Kidney (tissue), 14 donors: Measurements from ENCODE around the gene MYO5B. TPM values are rescaled to one million over a fixed set of nuclear protein-coding genes. Genes with fewer than 3 reads are reported as not detected.

ENCODE experiments used
- DNase-seq, 5 donors: peaks; one replicate each; pipeline ENCODE4 v3.0.0-alpha.2; 2013 to 2020
- FAIRE-seq: peaks from 2 replicates; lab custom pipeline; 2012; peaks lifted over from hg19 to GRCh38; lab: Jason Lieb, UNC
- H3K27ac ChIP-seq, 2 donors: one replicate each; pipeline ENCODE4 v1.7.0; 2013; ENCODE audit warnings: low read depth in 2 of 2, low read length in 2 of 2, inconsistent platforms in 1 of 2
- H3K27me3 ChIP-seq: one replicate; pipeline ENCODE4 v1.7.1; 2013; ENCODE audit warnings: low read length, inconsistent platforms; ENCODE audit not compliant: control insufficient read depth, insufficient read depth
- H3K36me3 ChIP-seq, 3 donors: one replicate each; pipeline versions ENCODE4 v1.7.0 to v1.7.1; 2013; ENCODE audit warnings: low read length in 3 of 3, control low read depth in 1 of 3, inconsistent platforms in 1 of 3; ENCODE audit not compliant: insufficient read depth in 3 of 3, control insufficient read depth in 2 of 3
- H3K4me1 ChIP-seq, 3 donors: one replicate each; pipeline versions ENCODE4 v1.7.0 to v1.7.1; 2013; ENCODE audit warnings: low read length in 3 of 3, inconsistent platforms in 1 of 3, low read depth in 1 of 3; ENCODE audit not compliant: control insufficient read depth in 2 of 3, insufficient read depth in 2 of 3
- H3K4me3 ChIP-seq, 3 donors: one replicate each; pipeline versions ENCODE4 v1.7.0 to v1.8.1; 2013; ENCODE audit warnings: low read length in 3 of 3, control low read depth in 1 of 3, inconsistent platforms in 1 of 3
- H3K9ac ChIP-seq, 3 donors: one replicate each; pipeline versions ENCODE4 v1.7.0 to v1.7.1; 2013; ENCODE audit warnings: low read length in 3 of 3, control low read depth in 1 of 3, inconsistent platforms in 1 of 3
- H3K9me3 ChIP-seq, 3 donors: one replicate each; pipeline versions ENCODE4 v1.7.0 to v1.7.1; 2013; ENCODE audit warnings: low read length in 3 of 3, control low read depth in 1 of 3, inconsistent platforms in 1 of 3; ENCODE audit not compliant: control insufficient read depth in 2 of 3, insufficient read depth in 1 of 3
- intact Hi-C: fragments of 100-400 bp; cut with DNase I; formaldehyde crosslinking; loops from one replicate; pipeline ENCODE4 v1.11.1; 2022
- polyA plus RNA-seq: library from polyadenylated mRNA; stranded (reverse); fragments of 350-450 nt; fragmentation: Illumina TruSeq; extraction: RNeasy Lipid Tissue Mini Kit (QIAGEN cat#74804); gene quantifications from one replicate; pipeline ENCODE4 v1.2.3, GENCODE V29; 2014; ENCODE audit warnings: low read depth, low replicate concordance; ENCODE audit not compliant: insufficient read depth
- total RNA-seq: library from RNA; stranded (reverse); fragmentation: NEBNext Ultra II Directional; extraction: Animal tissue kit (Norgen Biotek cat#: 25700); gene quantifications from one replicate; pipeline ENCODE4 v1.2.1, GENCODE V29; 2021
- TF ChIP-seq, protein P1 (sequence below): IDR thresholded peaks from 3 replicates; pipeline ENCODE4 v1.5.1; 2012; ENCODE audit warnings: mild to moderate bottlenecking, moderate library complexity, borderline replicate concordance; ENCODE audit not compliant: insufficient read depth; ENCODE audit errors: extremely low read depth
- donor health status: control.
- donor health status: control.
- donor health status: control.
- donor health status: control.
- donor health status: control.
- donor health status: DM: yes; HTN: yes; CAD: no.
- donor health status: Normal renal cell carcinoma (clear cell type).

MYO5B gene
- total and polyA plus RNA-seq, 2 donors from 2014 or later: 17.8 to 43.8 TPM

GRCh38 chr18:50201476-50202018 is 6.6 kb upstream of the MYO5B start:
- Histone ChIP-seq H3K9me3 (no peaks in the 10 kb centered on the region), H3K27me3 (no peaks in the 10 kb centered on the region), H3K36me3 (no peaks in the 10 kb centered on the region), H3K9ac (no peak overlapping the region), H3K4me1 (peaks cover 0 to 7% (median 5%) of the 10 kb centered on the region in 3 donors), H3K4me3 (no peak overlapping the region), H3K27ac (no peak overlapping the region)
- no peak for DNase-seq
- peak; percentile 30 for FAIRE-seq
- TF ChIP-seq, protein P1, sequence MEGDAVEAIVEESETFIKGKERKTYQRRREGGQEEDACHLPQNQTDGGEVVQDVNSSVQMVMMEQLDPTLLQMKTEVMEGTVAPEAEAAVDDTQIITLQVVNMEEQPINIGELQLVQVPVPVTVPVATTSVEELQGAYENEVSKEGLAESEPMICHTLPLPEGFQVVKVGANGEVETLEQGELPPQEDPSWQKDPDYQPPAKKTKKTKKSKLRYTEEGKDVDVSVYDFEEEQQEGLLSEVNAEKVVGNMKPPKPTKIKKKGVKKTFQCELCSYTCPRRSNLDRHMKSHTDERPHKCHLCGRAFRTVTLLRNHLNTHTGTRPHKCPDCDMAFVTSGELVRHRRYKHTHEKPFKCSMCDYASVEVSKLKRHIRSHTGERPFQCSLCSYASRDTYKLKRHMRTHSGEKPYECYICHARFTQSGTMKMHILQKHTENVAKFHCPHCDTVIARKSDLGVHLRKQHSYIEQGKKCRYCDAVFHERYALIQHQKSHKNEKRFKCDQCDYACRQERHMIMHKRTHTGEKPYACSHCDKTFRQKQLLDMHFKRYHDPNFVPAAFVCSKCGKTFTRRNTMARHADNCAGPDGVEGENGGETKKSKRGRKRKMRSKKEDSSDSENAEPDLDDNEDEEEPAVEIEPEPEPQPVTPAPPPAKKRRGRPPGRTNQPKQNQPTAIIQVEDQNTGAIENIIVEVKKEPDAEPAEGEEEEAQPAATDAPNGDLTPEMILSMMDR: no peak
- intact Hi-C loops: no loop called here

DNA sequence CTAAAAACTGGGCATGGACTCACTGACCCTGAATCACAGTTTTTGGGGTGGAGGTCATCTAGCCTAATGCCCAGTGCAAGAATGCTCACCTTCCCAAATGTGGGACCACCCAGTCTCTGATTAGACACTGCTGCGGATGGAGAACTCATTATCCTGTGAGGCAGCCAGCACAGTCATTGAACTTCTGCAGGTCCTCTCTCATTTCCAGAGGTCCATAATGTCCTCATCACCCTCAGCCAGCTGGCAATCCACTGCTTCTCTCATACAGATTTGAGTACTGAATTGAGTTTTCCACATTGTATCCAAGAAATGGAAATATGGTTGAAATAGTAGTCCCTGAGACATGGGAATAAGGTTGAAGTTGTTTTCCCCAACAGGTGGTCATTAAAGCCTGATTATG is 5.0 kb upstream of the MYO5B start:
- intact Hi-C loops: no loop called here
- Histone ChIP-seq H3K36me3 (no peaks in the 10 kb centered on the region), H3K4me3 (no peak overlapping the region), H3K27ac (no peak overlapping the region), H3K4me1 (peaks cover 0 to 7% (median 5%) of the 10 kb centered on the region in 3 donors), H3K9ac (no peak overlapping the region), H3K9me3 (no peaks in the 10 kb centered on the region), H3K27me3 (peaks cover 2% of the 10 kb centered on the region)
- FAIRE-seq (no peak), DNase-seq (no peak)
- TF ChIP-seq, protein P1: no peak

DNA sequence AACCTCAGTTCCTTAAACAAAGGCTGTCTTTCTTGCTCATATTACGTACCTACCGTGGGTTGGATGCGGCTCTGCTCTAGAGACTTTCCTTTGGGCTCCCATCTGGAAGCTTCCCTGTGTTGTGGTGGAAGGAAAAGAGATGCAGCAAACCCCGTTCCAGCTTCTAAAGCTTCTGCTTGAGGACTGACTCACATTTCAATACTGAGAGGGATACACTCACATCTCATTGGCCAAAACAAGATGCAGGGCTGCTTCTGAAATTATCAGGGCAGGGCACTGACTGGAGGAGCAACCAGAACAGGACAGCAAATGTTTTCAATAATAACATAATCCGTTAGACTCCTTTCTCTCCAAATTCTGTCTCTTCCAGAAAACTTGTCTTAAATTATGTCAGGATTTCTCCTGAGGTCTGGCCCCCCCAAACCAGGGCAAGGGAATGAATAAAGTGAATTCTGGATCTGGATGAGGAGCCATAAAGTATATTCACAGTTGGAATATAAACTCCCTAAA is 4.5 kb upstream of the MYO5B start:
- TF ChIP-seq, protein P1: no peak
- FAIRE-seq (no peak), DNase-seq (no peak)
- Histone ChIP-seq H3K27ac (no peak overlapping the region), H3K36me3 (no peaks in the 10 kb centered on the region), H3K4me1 (peaks cover 0 to 7% (median 5%) of the 10 kb centered on the region in 3 donors), H3K4me3 (no peak overlapping the region), H3K9me3 (no peaks in the 10 kb centered on the region), H3K27me3 (peaks cover 2% of the 10 kb centered on the region), H3K9ac (no peak overlapping the region)
- intact Hi-C loops: no loop called here

DNA sequence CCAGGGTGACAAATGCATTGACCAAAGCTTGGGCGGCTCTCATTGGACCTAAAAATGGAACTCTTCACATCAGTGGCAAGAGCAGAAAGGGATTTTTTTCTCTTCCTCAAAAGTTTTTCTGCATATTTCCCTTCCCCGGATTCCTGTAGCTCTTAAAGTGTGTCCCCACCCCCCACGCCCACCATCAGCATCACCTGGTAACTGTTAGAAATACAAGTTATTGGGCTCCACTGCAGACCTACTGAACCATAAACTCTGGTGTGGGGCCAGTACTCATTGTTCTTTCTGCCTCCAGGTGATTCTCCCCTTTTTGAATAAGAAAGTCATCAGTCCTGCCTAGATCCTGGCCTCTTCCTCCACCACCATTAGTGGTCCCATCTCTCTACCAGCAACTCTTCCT is 1.3 kb upstream of the MYO5B start:
- intact Hi-C loops: no loop called here
- no peak overlapping the region for H3K4me3 ChIP-seq
- peaks cover 7% of the 10 kb centered on the region for H3K27me3 ChIP-seq
- DNase-seq: no peak
- peaks cover 0 to 2% (median 2%) of the 10 kb centered on the region in 3 donors for H3K4me1 ChIP-seq
- H3K27ac ChIP-seq: no peak overlapping the region
- H3K9ac ChIP-seq: no peak overlapping the region
- no peaks in the 10 kb centered on the region for H3K9me3 ChIP-seq
- H3K36me3 ChIP-seq: no peaks in the 10 kb centered on the region
- FAIRE-seq: no peak
- TF ChIP-seq, protein P1: no peak
